PC-3 (cell line): Measurements from ENCODE around the gene ALKBH5.

Experiments
- EZH2 ChIP-seq: fragments of 300-600 bp; sonication (generic); IDR thresholded peaks from one replicate; pipeline ENCODE4 v1.6.1; 2017; ENCODE audit warnings: antibody characterized with exemption, mild to moderate bottlenecking, low read length; ENCODE audit not compliant: unreplicated experiment
- TF ChIP-seq, protein P1 (sequence below): fragments of 300-600 bp; sonication (generic); conservative IDR thresholded peaks from 2 replicates; pipeline ENCODE4 v1.5.1; 2017; ENCODE audit warnings: antibody characterized with exemption, low read depth, mild to moderate bottlenecking, low read length

DNA sequence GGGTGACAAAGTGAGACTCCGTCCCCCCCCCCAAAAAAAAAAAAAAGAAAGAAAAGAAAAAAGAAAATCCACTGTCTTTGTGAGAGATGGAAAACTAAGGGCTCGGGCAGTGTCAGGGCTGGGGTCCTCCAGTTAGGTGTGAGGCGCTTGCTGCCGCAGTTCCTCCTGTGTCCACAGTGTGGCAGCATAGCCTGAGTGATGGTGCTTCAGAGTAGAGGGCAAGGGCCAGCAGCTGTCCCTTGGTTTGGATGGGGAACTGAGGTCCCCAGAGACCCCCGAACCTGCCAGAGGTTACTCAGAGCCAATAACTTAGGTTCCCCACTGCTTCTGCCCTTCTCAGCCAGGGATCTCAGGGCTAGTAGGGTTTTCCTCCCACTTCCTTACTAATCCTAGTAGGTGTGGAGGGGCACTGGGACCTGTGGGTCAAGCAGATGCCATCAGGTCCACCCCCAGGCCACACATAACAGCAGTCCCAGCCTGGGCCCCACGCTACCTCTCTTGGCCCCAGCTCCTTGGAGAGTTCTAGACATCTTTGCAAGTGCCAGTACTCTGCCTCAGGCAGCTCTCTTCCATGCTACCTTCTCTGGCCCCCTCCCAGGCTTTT is 33.9 kb downstream of the ALKBH5 start:
- TF ChIP-seq, protein P1, sequence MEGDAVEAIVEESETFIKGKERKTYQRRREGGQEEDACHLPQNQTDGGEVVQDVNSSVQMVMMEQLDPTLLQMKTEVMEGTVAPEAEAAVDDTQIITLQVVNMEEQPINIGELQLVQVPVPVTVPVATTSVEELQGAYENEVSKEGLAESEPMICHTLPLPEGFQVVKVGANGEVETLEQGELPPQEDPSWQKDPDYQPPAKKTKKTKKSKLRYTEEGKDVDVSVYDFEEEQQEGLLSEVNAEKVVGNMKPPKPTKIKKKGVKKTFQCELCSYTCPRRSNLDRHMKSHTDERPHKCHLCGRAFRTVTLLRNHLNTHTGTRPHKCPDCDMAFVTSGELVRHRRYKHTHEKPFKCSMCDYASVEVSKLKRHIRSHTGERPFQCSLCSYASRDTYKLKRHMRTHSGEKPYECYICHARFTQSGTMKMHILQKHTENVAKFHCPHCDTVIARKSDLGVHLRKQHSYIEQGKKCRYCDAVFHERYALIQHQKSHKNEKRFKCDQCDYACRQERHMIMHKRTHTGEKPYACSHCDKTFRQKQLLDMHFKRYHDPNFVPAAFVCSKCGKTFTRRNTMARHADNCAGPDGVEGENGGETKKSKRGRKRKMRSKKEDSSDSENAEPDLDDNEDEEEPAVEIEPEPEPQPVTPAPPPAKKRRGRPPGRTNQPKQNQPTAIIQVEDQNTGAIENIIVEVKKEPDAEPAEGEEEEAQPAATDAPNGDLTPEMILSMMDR: peak; percentile 91
- TF ChIP-seq EZH2: no peak
